Activated T-helper 1 cell treated with anti-CD3 and anti-CD28 coated beads, Interleukin-12 subunit alpha, Interleukin-12 subunit beta, Interleukin-2, Interleukin-4 antibody, amounts not matched to agents 30 ng/mL and 10 ng/mL and 1 ng/mL, durations not matched to agents 14 hours and 24 hours and 36 hours (primary cell): Measurements from ENCODE around the gene TUBB4B. TPM values are rescaled to one million over a fixed set of nuclear protein-coding genes. Genes with fewer than 3 reads are reported as not detected.
"Not testable (repeated sequence)": the region's sequence is repeated elsewhere in the genome, so short reads cannot be mapped to it uniquely, and the experiment has no call there.

ENCODE experiments used
- DNase-seq: peaks from one replicate; pipeline ENCODE4 v3.0.0; 2021; ENCODE audit warnings: low spot score
- H3K27ac Mint-ChIP-seq: one replicate; pipeline ENCODE4 v1.8.0; 2021; ENCODE audit warnings: mild to moderate bottlenecking, mixed read lengths
- H3K27me3 Mint-ChIP-seq: one replicate; pipeline ENCODE4 v1.8.0; 2022; ENCODE audit warnings: mild to moderate bottlenecking, moderate library complexity, mixed read lengths; ENCODE audit not compliant: insufficient read depth
- H3K36me3 Mint-ChIP-seq: one replicate; pipeline ENCODE4 v1.8.0; 2021; ENCODE audit warnings: low read depth, mixed read lengths
- H3K4me1 Mint-ChIP-seq: one replicate; pipeline ENCODE4 v1.8.0; 2021; ENCODE audit warnings: low read depth, mixed read lengths
- H3K4me3 Mint-ChIP-seq: one replicate; pipeline ENCODE4 v1.8.0; 2021; ENCODE audit warnings: mild to moderate bottlenecking, moderate library complexity, mixed read lengths
- H3K9me3 Mint-ChIP-seq: one replicate; pipeline ENCODE4 v1.8.0; 2021; ENCODE audit warnings: mixed read lengths
- intact Hi-C: fragments of 100-400 bp; cut with micrococcal nuclease; formaldehyde crosslinking; loops from one replicate; pipeline ENCODE4 v1.15.1; 2024
- total RNA-seq: library from RNA; stranded (reverse); gene quantifications from 2 replicates; pipeline ENCODE4 v1.2.3, GENCODE V29; 2022

The TUBB4B gene
- total RNA-seq, 1 donor from 2014 or later = 277 TPM

GRCh38 chr9:137262173-137262908, 21.3 kb downstream of the TUBB4B start:
- H3K27ac Mint-ChIP-seq, H3K4me1 Mint-ChIP-seq, H3K4me3 Mint-ChIP-seq, H3K9me3 Mint-ChIP-seq, intact Hi-C loops, DNase-seq, H3K27me3 Mint-ChIP-seq: not testable (repeated sequence)
- peaks cover 12% of the 10 kb centered on the region for H3K36me3 Mint-ChIP-seq

- Mint-ChIP-seq H3K4me1 (no peaks in the 10 kb centered on the region), H3K27me3 (no peaks in the 10 kb centered on the region), H3K27ac (no peak overlapping the region), H3K36me3 (peaks cover 15% of the 10 kb centered on the region), H3K4me3 (no peak overlapping the region), H3K9me3 (no peaks in the 10 kb centered on the region)
- no peak for DNase-seq
- intact Hi-C loops = no loop called here
Measured at GRCh38 chr9:137262909-137263285, 21.8 kb downstream of the TUBB4B start.

GRCh38 chr9:137263506-137263905, 22.4 kb downstream of the TUBB4B start:
- intact Hi-C loops = no loop called here
- Mint-ChIP-seq H3K9me3 (no peaks in the 10 kb centered on the region), H3K4me1 (no peaks in the 10 kb centered on the region), H3K27ac (no peak overlapping the region), H3K4me3 (no peak overlapping the region), H3K36me3 (peaks cover 17% of the 10 kb centered on the region), H3K27me3 (no peaks in the 10 kb centered on the region)
- no peak for DNase-seq

- intact Hi-C loops = no loop called here
- Mint-ChIP-seq H3K9me3 (no peaks in the 10 kb centered on the region), H3K27ac (no peak overlapping the region), H3K27me3 (no peaks in the 10 kb centered on the region), H3K4me1 (no peaks in the 10 kb centered on the region), H3K36me3 (peaks cover 15% of the 10 kb centered on the region), H3K4me3 (no peak overlapping the region)
- DNase-seq = no peak
Measured at GRCh38 chr9:137264067-137264466, 23.0 kb downstream of the TUBB4B start.

GRCh38 chr9:137265496-137266161, 24.5 kb downstream of the TUBB4B start:
- Mint-ChIP-seq H3K9me3 (no peaks in the 10 kb centered on the region), H3K27me3 (no peaks in the 10 kb centered on the region), H3K4me1 (no peaks in the 10 kb centered on the region), H3K27ac (no peak overlapping the region), H3K4me3 (no peak overlapping the region), H3K36me3 (peaks cover 12% of the 10 kb centered on the region)
- intact Hi-C loops = no loop called here
- DNase-seq = no peak

- DNase-seq = no peak
- H3K4me3 Mint-ChIP-seq = no peak overlapping the region
- intact Hi-C loops = no loop called here
- H3K4me1 Mint-ChIP-seq = peaks cover under 1% of the 10 kb centered on the region
- peaks cover 12% of the 10 kb centered on the region for H3K36me3 Mint-ChIP-seq
- H3K27ac Mint-ChIP-seq = no peak overlapping the region
- H3K9me3 Mint-ChIP-seq = no peaks in the 10 kb centered on the region
- H3K27me3 Mint-ChIP-seq = no peaks in the 10 kb centered on the region
Measured at GRCh38 chr9:137266162-137266527, 25.1 kb downstream of the TUBB4B start.

GRCh38 chr9:137266585-137267453, 25.7 kb downstream of the TUBB4B start:
- H3K4me1 Mint-ChIP-seq = peaks cover 5% of the 10 kb centered on the region
- H3K4me3 Mint-ChIP-seq = no peak overlapping the region
- H3K27me3 Mint-ChIP-seq = no peaks in the 10 kb centered on the region
- no peak overlapping the region for H3K27ac Mint-ChIP-seq
- no peaks in the 10 kb centered on the region for H3K9me3 Mint-ChIP-seq
- H3K36me3 Mint-ChIP-seq = peaks cover 12% of the 10 kb centered on the region
- no peak for DNase-seq
- intact Hi-C loops = no loop called here

GRCh38 chr9:137267933-137268355, 26.9 kb downstream of the TUBB4B start:
- Mint-ChIP-seq H3K36me3 (peaks cover 11% of the 10 kb centered on the region), H3K27me3 (no peaks in the 10 kb centered on the region), H3K9me3 (no peaks in the 10 kb centered on the region), H3K4me3 (no peak overlapping the region), H3K4me1 (peaks cover 5% of the 10 kb centered on the region), H3K27ac (no peak overlapping the region)
- intact Hi-C loops = no loop called here
- DNase-seq = no peak

- intact Hi-C loops = no loop called here
- no peak overlapping the region for H3K27ac Mint-ChIP-seq
- no peaks in the 10 kb centered on the region for H3K9me3 Mint-ChIP-seq
- peaks cover 5% of the 10 kb centered on the region for H3K4me1 Mint-ChIP-seq
- H3K36me3 Mint-ChIP-seq = peaks cover 11% of the 10 kb centered on the region
- no peaks in the 10 kb centered on the region for H3K27me3 Mint-ChIP-seq
- H3K4me3 Mint-ChIP-seq = no peak overlapping the region
- DNase-seq = no peak
Measured at GRCh38 chr9:137268538-137269201, 27.6 kb downstream of the TUBB4B start.

- DNase-seq = no peak
- no peak overlapping the region for H3K4me3 Mint-ChIP-seq
- peaks cover 5% of the 10 kb centered on the region for H3K4me1 Mint-ChIP-seq
- no peak overlapping the region for H3K27ac Mint-ChIP-seq
- peaks cover 11% of the 10 kb centered on the region for H3K36me3 Mint-ChIP-seq
- intact Hi-C loops = no loop called here
- no peaks in the 10 kb centered on the region for H3K27me3 Mint-ChIP-seq
- no peaks in the 10 kb centered on the region for H3K9me3 Mint-ChIP-seq
Measured at GRCh38 chr9:137269231-137269772, 28.2 kb downstream of the TUBB4B start.

GRCh38 chr9:137270929-137271695, 30.0 kb downstream of the TUBB4B start:
- Mint-ChIP-seq H3K4me3 (no peak overlapping the region), H3K27ac (peak overlapping the region; percentile 65), H3K36me3 (peaks cover 13% of the 10 kb centered on the region), H3K4me1 (peaks cover 10% of the 10 kb centered on the region), H3K9me3 (no peaks in the 10 kb centered on the region), H3K27me3 (no peaks in the 10 kb centered on the region)
- intact Hi-C loops = no loop called here
- no peak for DNase-seq

GRCh38 chr9:137271696-137272076, 30.6 kb downstream of the TUBB4B start:
- H3K27me3 Mint-ChIP-seq = no peaks in the 10 kb centered on the region
- H3K27ac Mint-ChIP-seq = no peak overlapping the region
- no peak overlapping the region for H3K4me3 Mint-ChIP-seq
- peaks cover 13% of the 10 kb centered on the region for H3K36me3 Mint-ChIP-seq
- intact Hi-C loops = no loop called here
- peaks cover 11% of the 10 kb centered on the region for H3K4me1 Mint-ChIP-seq
- no peak for DNase-seq
- H3K9me3 Mint-ChIP-seq = no peaks in the 10 kb centered on the region
